ENCODE results near the gene PNPLA3. TPM values are rescaled to one million over a fixed set of nuclear protein-coding genes. Genes with fewer than 3 reads are reported as not detected.

Gene PNPLA3, protein sequence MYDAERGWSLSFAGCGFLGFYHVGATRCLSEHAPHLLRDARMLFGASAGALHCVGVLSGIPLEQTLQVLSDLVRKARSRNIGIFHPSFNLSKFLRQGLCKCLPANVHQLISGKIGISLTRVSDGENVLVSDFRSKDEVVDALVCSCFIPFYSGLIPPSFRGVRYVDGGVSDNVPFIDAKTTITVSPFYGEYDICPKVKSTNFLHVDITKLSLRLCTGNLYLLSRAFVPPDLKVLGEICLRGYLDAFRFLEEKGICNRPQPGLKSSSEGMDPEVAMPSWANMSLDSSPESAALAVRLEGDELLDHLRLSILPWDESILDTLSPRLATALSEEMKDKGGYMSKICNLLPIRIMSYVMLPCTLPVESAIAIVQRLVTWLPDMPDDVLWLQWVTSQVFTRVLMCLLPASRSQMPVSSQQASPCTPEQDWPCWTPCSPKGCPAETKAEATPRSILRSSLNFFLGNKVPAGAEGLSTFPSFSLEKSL
- total RNA-seq, result 0.18 and 1.5 TPM in 2 replicates

GRCh38 chr22:43923631-43924464 lies at the start of gene PNPLA3:
TSS of gene PNPLA3 (plus strand) at chr22:43923805. CDS start at chr22:43923912, 107 bp downstream.

DNA sequence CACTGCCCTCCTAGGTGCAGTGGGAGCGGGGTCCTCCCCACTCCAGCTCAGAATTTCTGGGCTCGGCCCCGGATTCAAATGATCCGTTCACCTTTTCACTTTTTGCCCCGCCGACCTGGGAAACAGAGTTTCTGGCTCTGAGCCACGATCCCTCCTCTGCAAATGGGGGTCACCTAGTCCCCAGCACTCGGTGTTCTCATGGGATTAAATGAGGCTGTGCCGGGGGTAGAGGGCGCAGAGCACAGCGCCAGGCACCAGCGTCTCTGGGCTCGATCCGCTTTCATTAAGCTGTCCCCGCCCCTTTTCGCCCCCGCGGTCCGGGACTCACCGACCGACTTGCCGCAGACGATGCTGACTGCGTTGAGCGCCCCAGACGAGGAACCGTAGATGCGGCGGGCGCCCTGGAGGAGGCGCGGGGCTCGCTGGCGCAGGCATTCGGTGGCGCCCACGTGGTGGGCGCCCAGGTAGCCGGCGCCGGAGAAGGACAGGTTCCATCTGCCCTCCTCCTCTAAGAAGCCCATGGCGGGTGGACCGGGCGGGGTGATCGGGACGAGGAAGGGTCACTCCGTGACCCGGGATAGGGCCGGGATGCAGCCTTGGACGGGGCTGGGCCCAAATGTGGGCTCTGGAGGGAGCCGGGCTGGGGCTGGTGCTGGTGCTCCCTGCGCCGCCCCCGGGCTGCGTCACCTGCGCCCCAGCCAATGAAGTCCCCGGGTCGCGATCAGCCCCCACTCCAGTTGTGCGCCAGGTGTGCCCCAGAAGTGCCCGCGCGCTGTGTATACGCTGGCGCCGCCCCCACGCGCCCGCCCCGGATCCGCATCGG lies 32.0 kb upstream of the PNPLA3 start, which contains the start of gene PNPLA5:
Gene PNPLA5 (minus strand): TSS at position 654 of the 823 bp plus-strand sequence. CDS start 133 bp downstream, at position 521.

DNA sequence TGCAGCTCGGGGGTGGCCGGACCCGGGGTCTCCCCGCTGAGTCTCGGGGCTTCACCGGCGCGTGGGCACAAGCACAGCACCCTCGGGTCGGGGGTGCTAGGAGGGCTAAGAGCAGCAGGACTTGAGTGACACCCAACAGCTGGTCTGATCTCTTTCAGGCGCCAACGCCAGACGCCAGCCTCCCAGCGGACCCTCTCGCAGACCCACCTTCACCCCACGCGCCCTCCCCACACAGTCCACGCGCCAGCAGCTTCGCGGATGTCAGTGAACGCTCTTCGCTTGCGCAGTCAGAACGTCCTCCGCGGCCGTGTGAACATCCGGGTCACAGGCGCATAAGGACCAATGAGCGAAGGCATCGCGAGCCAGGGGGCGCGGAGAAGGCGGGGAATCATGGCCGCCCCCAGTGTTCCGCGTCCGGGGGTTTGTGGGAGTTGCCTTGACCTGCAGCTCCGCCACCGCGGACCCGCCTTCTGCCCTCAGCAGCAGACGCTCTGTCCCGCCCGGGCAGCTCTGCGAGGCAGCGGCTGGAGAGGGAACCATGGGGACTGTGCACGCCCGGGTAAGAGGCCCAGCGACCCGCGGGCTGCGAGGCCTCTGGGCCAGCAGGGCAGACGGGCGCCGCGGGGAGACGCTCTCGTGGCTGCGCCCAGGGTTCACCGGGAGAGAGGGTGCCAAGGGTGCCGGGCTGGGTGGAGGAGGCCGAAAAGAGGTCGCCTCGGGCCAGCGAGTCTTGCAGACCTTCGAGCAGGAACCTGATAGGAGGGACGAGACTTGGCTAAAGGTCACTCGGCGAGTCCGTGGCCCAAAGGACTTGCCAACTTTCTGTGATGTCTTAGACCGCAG lies 31.7 kb downstream of the PNPLA3 start, which contains the start of gene SAMM50:
Gene SAMM50 (plus strand): TSS at position 403 of the 843 bp plus-strand sequence. CDS start 136 bp downstream, at position 539.

Other genes starting within 250 kb of the PNPLA3 start
- 0.65 and 1.3 TPM in 2 replicates for gene EFCAB6, start 111.5 kb upstream of the PNPLA3 start, total RNA-seq
- 0.65 and 1.3 TPM in 2 replicates for gene SULT4A1, start 61.3 kb upstream of the PNPLA3 start, total RNA-seq
- gene PNPLA5, start 31.8 kb upstream of the PNPLA3 start, total RNA-seq, result not detected in 2 replicates
- gene SAMM50, start 31.6 kb downstream of the PNPLA3 start, total RNA-seq, result 42.8 and 42.9 TPM in 2 replicates
- gene PARVB, start 100.5 kb downstream of the PNPLA3 start, total RNA-seq, result 77.0 and 80.2 TPM in 2 replicates

Measured in cardiac atrium fibroblast (primary cell).